HG03342 (cell line): ENCODE data around the gene UBALD2.
A peak's percentile ranks its signal among the peaks of the same experiment; 100 is the strongest.
"Not testable (repeated sequence)": the region's sequence is repeated elsewhere in the genome, so short reads cannot be mapped to it uniquely, and the experiment has no call there.

Experiments
- ATAC-seq: cut with Tn5 transposase; IDR thresholded peaks from one replicate; pipeline ENCODE4 v1.9.1; 2021; ENCODE audit warnings: mild to moderate bottlenecking, moderate library complexity; ENCODE audit not compliant: unreplicated experiment

The UBALD2 gene

DNA sequence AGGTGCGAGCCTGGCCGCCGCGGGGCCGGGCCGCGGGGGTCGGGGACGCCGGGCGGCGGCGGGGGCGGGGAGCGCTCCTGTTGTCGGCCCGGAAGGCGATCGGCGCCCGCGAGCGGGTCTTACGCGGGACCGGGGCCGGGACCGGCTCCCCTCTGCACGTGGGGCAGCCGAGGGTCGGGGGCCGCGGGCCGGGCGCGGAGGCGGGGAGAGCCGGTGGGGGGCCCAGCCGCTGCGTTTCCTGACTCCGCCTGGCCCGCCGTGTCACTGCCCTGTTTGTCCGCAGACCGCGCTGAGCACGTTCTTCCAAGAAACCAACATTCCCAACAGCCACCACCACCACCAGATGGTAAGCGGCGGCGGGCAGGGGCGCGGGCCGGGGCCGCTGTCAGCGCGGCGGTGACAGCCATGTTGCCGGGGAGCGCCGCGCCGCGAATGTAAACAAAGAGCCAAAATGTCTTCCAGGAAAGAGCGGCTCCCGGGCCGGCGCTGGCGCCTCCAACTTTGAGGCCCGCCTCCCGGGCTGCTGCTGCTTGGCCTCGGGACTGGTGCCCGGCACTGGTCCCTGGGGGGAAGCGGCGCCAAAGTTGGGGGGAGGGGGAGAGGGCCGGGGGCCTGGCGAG is 586 bp downstream of the UBALD2 start:
- no peak for ATAC-seq

DNA sequence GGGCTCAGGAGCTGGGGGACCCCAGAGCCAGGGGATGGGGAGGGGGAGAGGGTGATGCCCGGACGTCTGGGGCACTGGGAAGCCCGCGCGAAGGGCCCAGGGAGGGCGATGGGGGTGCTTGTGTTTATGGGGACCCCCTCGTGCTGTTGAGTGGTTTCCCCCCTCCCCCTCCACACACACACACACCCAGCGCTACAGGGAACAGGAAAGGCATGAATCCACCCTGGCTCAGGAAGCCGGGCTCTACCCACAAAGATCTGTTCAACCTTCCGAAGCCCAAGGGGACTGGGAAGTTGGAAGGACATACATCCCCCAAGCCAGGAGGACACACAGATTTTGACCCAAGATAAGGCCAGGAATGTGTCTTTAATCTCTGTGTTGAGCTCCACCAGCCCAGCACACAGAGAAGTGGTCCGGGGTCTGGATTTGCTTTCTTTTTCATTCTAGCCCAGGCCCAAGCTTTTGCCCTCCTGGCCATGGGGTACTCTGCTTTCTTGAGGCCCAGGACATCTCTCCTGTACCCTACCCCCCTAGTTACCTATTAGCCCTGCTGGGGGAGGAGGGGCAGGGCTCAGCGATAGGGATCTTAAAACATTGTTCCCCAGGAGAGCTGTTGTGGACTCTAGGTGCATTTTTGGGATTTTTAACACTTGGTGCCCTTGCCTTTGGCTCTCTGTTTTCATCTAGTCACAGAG is 1.2 kb downstream of the UBALD2 start:
- no peak for ATAC-seq

GRCh38 chr17:76267051-76267576 is 2.0 kb downstream of the UBALD2 start:
- no peak for ATAC-seq

DNA sequence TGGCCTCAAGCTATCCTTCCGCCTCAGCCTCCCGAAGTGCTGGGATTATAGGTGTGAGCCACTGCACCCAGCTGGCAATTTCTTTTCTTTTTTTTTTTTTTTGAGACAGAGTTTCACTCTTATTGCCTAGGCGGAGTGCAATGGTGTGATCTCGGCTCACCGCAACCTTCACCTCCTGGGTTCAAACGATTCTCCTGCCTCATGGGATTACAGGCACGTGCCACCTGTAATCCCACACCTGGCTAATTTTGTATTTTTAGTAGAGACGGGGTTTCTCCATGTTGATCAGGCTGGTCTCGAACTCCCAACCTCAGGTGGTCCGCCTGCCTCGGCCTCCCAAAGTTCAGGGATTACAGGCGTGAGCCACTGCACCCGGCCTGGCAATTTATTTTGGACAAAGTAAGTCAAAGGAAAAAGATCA is 2.4 kb downstream of the UBALD2 start:
- ATAC-seq = not testable (repeated sequence)

DNA sequence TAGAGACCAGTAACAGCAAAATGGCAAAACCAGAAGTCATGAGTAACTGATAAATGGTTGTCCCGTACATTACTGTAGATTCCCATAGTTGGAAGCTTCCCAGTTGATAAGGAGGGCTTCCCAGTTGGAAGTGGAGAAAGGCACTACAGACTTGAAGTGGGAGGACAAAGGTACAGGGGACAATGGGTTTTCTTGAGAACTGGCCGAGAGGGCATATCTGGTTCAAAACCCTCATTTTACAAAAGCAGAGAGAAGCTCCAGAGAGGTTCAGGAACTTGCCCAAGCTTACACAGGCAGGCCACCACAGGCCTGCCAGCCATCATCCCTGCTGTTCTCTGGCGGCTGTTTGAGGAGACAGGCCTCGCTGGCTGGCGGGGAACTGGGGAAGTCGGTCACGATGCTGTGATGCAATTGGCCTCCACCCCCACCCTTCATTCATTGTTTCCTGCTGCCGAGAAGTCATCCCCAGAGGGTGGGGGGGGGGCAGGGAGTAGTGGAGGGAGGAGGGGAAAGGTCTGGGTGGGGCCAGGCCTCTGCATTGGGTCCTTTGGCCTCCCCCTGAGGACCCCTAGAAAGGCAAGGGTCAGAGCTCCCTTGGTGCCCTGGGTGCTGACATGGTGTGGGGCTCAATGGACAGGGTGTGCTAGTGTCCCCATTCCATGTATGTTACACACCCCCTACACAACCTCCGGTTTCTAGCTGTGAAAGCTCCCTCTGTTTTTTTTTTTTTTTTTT is 3.0 kb downstream of the UBALD2 start:
- ATAC-seq = no peak

DNA sequence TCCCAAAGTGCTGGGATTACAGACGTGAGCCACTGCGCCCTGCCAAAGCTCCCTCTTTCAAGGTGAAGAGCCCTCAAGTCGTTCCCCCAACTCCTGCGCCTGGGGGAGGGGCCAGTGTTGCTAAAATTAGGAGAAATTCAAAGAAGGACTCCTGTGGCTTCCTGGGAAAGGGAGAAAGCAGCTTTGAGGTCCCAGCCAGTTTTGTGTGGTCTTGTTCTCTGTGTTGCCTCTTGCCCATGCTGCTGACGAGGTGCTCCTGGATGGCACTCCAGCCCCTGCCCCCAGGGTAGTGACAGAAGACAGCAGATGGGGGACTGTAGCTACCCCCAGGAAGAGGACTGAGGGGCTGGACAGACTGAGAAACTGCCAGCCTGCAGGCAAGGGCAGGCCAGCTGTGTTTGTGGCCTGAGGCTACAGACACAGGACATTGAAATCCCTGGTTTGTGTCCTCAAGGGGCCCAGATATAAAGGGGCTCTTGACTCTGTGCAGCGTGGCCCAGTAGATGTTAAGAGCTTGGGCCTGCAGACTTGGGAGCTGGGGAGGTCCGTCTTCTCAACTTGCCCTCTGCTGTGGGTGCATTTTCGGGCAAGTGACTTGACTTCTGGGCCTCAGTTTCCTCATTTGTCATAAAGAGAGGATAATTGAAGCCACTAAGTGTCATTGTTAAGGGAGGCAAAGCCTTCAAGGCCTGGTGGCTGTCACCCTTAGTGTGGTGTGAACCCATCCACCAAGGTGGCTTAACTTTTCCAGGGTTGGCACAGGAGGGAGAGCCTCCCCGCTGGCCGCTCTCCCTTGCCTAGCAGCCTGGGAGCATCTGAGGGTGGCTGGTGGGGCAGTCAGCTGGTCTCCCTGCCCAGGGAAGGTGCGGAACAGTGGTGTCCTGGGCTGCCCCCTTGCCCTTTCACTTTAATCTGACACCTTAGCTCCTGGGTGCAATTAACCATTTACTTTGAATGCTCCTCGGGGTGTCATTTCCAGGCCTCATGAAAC is 4.1 kb downstream of the UBALD2 start:
- no peak for ATAC-seq

- ATAC-seq = no peak
These were observed 5.0 kb downstream of the UBALD2 start for GRCh38 chr17:76270127-76270592.

- peak; percentile 1 for ATAC-seq
These were observed 5.9 kb downstream of the UBALD2 start for GRCh38 chr17:76270770-76271668.

GRCh38 chr17:76271669-76272540 is 6.8 kb downstream of the UBALD2 start:
- ATAC-seq = peak; percentile 42

- peak; percentile 20 for ATAC-seq
These were observed 7.6 kb downstream of the UBALD2 start for GRCh38 chr17:76272541-76273444.

GRCh38 chr17:76273445-76274111 is 8.4 kb downstream of the UBALD2 start:
- no peak for ATAC-seq

DNA sequence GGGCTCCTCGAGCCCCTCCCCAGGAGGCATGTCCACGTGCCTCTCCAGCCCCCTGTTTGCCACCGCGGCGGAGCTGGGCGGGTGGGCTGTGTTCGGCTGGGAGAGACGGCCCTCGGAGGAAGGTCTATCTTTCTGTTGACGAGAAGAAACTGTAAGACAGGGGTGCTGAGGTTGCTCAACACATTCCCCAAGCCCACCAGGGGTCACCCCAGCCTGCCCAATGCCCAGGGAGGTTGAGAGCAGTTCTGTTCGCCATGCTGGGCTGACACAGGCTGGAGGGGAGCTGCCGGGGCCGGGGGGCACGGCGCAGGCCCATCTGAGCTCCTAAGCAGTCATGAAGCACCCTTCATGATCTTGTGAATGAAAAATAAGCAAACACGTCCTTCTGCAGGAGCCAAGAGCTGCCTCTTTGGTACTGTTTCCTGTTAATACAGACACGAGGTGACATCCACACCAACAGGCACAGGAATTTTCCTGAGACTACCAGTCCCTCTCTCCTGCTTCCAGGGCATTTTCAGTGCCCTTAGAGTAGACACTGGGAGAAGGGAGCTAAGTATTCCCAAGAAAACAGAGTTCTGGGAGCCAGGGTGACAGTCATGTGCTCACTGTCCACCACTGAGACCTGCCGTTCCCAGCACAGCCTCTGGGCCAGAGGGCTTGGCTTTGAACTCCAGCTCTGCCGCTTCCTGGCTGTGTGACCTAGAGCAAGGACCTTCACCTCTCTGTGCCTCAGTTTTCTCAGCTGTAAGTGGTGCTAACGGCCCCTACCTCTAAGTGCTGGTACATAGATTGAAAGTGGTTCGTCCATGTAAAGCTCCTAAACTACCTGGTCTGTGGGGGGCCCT is 9.2 kb downstream of the UBALD2 start:
- ATAC-seq = no peak

- ATAC-seq = no peak
These were observed 10.4 kb downstream of the UBALD2 start for GRCh38 chr17:76275382-76276068.

DNA sequence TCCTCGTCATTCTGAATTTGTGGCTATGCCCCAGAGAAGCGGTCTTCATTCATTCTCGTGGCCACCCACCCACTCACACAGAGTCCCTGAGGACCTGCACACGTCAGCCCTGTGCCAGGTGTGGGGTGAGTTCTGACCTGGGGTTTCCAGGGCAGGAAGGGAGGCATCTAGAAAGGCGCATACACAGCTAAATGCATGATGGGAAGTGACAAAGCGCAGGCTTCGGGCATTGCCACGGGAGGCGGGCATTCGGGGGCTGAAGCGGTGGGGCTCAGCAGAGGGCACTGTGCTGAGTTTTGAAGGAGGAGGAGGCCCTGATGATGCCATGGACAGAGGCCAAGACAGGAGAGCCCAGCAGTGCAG is 10.9 kb downstream of the UBALD2 start:
- no peak for ATAC-seq

GRCh38 chr17:76276461-76277299 is 11.5 kb downstream of the UBALD2 start:
- no peak for ATAC-seq
